ENCODE results near the gene PRKCE. TPM values are rescaled to one million over a fixed set of nuclear protein-coding genes. Genes with fewer than 3 reads are reported as not detected.

The PRKCE gene
- total RNA-seq, 1 experiment from 2014 or later: 4.9 TPM

- peak; percentile 95 for DNase-seq (ENCODE audit: low read depth)
Observed at GRCh38 chr2:46164529-46165301, 513.2 kb downstream of the PRKCE start.

- no peak for DNase-seq (ENCODE audit: low read depth)
Observed at GRCh38 chr2:46165916-46166315, 514.4 kb downstream of the PRKCE start.

- peak; percentile 35 for DNase-seq (ENCODE audit: low read depth)
Observed at GRCh38 chr2:46167406-46167805, 515.9 kb downstream of the PRKCE start.

- DNase-seq (ENCODE audit: low read depth): no peak
Observed at GRCh38 chr2:46167924-46168323, 516.4 kb downstream of the PRKCE start.

GRCh38 chr2:46169467-46169866, 518.0 kb downstream of the PRKCE start:
- no peak for DNase-seq (ENCODE audit: low read depth)

GRCh38 chr2:46170026-46170425, 518.6 kb downstream of the PRKCE start:
- no peak for DNase-seq (ENCODE audit: low read depth)

GRCh38 chr2:46170611-46171350, 519.3 kb downstream of the PRKCE start:
- DNase-seq (ENCODE audit: low read depth): peak; percentile 57

- DNase-seq (ENCODE audit: low read depth): peak; percentile 83
Observed at GRCh38 chr2:46171411-46171953, 520.0 kb downstream of the PRKCE start.

- DNase-seq (ENCODE audit: low read depth): no peak
Observed at GRCh38 chr2:46171996-46172546, 520.6 kb downstream of the PRKCE start.

GRCh38 chr2:46173030-46173429, 521.6 kb downstream of the PRKCE start:
- DNase-seq (ENCODE audit: low read depth): no peak

- DNase-seq (ENCODE audit: low read depth): no peak
Observed at GRCh38 chr2:46173636-46174250, 522.3 kb downstream of the PRKCE start.

- no peak for DNase-seq (ENCODE audit: low read depth)
Observed at GRCh38 chr2:46174345-46175170, 523.1 kb downstream of the PRKCE start.

- DNase-seq (ENCODE audit: low read depth): peak; percentile 50
Observed at GRCh38 chr2:46175419-46175818, 523.9 kb downstream of the PRKCE start.

GRCh38 chr2:46177461-46178089, 526.1 kb downstream of the PRKCE start:
- DNase-seq (ENCODE audit: low read depth): no peak

- peak; percentile 66 for DNase-seq (ENCODE audit: low read depth)
Observed at GRCh38 chr2:46179037-46179621, 527.7 kb downstream of the PRKCE start.

- DNase-seq (ENCODE audit: low read depth): no peak
Observed at GRCh38 chr2:46180189-46180588, 528.7 kb downstream of the PRKCE start.

GRCh38 chr2:46181306-46181705, 529.8 kb downstream of the PRKCE start:
- no peak for DNase-seq (ENCODE audit: low read depth)

GRCh38 chr2:46181789-46182530, 530.5 kb downstream of the PRKCE start:
- DNase-seq (ENCODE audit: low read depth): peak; percentile 16

- DNase-seq (ENCODE audit: low read depth): no peak
Observed at GRCh38 chr2:46183426-46183825, 532.0 kb downstream of the PRKCE start.

Data from Daoy (cell line).